ENCODE measurements around the gene HASPIN. TPM values are rescaled to one million over a fixed set of nuclear protein-coding genes. Genes with fewer than 3 reads are reported as not detected.

Gene HASPIN
- total RNA-seq = 11.8 and 22.0 TPM in 2 replicates

GRCh38 chr17:3723556-3724377 is at the start of gene HASPIN:
TSS of gene HASPIN (plus strand) at chr17:3723903. CDS start at chr17:3723936, 33 bp downstream.

GRCh38 chr17:3695723-3696411 is 27.8 kb upstream of the HASPIN start, which contains the start of gene P2RX5:
TSS of gene P2RX5 (minus strand) at chr17:3696155. CDS start at chr17:3696005, 150 bp downstream.

Other genes with a start within 250 kb of the HASPIN start
- gene ASPA, start 247.9 kb upstream of the HASPIN start, total RNA-seq = under 0.01 TPM in 1 of 2 replicates, not detected in the other
- gene TRPV3, start 166.1 kb upstream of the HASPIN start, total RNA-seq = under 0.01 TPM in 1 of 2 replicates, not detected in the other
- gene TRPV1, start 114.5 kb upstream of the HASPIN start, total RNA-seq = 0.80 and 1.4 TPM in 2 replicates
- 12.2 and 19.2 TPM in 2 replicates for gene SHPK, start 87.7 kb upstream of the HASPIN start, total RNA-seq
- 21.0 and 25.1 TPM in 2 replicates for gene CTNS, start 87.1 kb upstream of the HASPIN start, total RNA-seq
- gene TAX1BP3, start 55.3 kb upstream of the HASPIN start, total RNA-seq = 159 and 179 TPM in 2 replicates
- 16.9 and 26.9 TPM in 2 replicates for gene EMC6, start 55.1 kb upstream of the HASPIN start, total RNA-seq
- 0.27 and 1.7 TPM in 2 replicates for gene P2RX5, start 27.7 kb upstream of the HASPIN start, total RNA-seq
- gene ITGAE, start 77.3 kb downstream of the HASPIN start, total RNA-seq = 19.1 and 22.2 TPM in 2 replicates
- gene NCBP3, start 122.3 kb downstream of the HASPIN start, total RNA-seq = 40.7 and 48.7 TPM in 2 replicates
- gene CAMKK1, start 169.2 kb downstream of the HASPIN start, total RNA-seq = 3.2 and 4.9 TPM in 2 replicates
- not detected in 2 replicates for gene P2RX1, start 192.6 kb downstream of the HASPIN start, total RNA-seq
- 0.65 and 1.3 TPM in 2 replicates for gene ATP2A3, start 240.5 kb downstream of the HASPIN start, total RNA-seq